Endothelial cell of umbilical vein (primary cell): Measurements from ENCODE around the gene KCNIP1. TPM values are rescaled to one million over a fixed set of nuclear protein-coding genes. Genes with fewer than 3 reads are reported as not detected.

ENCODE experiments used
- BruUV-seq: library from RNA; stranded (reverse); fragments of 400-500 nt; replicated peaks from 2 replicates; lab custom pipeline; 2021; lab: Mats Ljungman, UMichigan
- CTCF ChIA-PET: fragments of 300-600, 350-600 bp; sonication (Branson Sonifier 250); formaldehyde crosslinking; loops from one replicate; lab custom pipeline; 2021; ENCODE audit warnings: antibody characterized with exemption, inconsistent platforms; lab: Charles Lee
- POLR2A ChIA-PET: fragments of 300-600, 350-600 bp; sonication (Branson Sonifier 250); formaldehyde crosslinking; loops from one replicate; lab custom pipeline; 2021; ENCODE audit warnings: antibody characterized with exemption, inconsistent platforms; lab: Charles Lee
- DNase-seq: peaks from one replicate; pipeline ENCODE4 v3.0.0-alpha.2; 2011; ENCODE audit warnings: low read depth, low spot score
- FAIRE-seq: peaks from 2 replicates; lab custom pipeline; 2011; peaks lifted over from hg19 to GRCh38; lab: Jason Lieb, UNC
- H2AFZ ChIP-seq: 2 replicates; pipeline ENCODE4 v1.6.0; 2012; ENCODE audit warnings: low read depth, low read length, control low read depth, inconsistent platforms
- H3K27ac ChIP-seq: 2 replicates; pipeline ENCODE4 v1.5.1; 2011; ENCODE audit warnings: low read depth, mild to moderate bottlenecking, control low read depth, low read length, moderate library complexity; ENCODE audit not compliant: insufficient read depth
- H3K27me3 ChIP-seq, 2 experiments: 2 replicates each; pipeline versions ENCODE4 v1.6.0 to v1.6.1; 2011; ENCODE audit warnings: low read length in 2 of 2, mixed read lengths in 1 of 2; ENCODE audit not compliant: control insufficient read depth in 2 of 2, insufficient read depth in 2 of 2
- H3K36me3 ChIP-seq, 2 experiments: 2 replicates in 1 of 2; 3 replicates in 1 of 2; pipeline ENCODE4 v1.5.1; 2011; ENCODE audit warnings: low read length in 2 of 2, mild to moderate bottlenecking in 1 of 2, moderate library complexity in 1 of 2; ENCODE audit not compliant: control insufficient read depth in 2 of 2, insufficient read depth in 2 of 2; ENCODE audit errors: extremely low read depth in 1 of 2
- H3K4me1 ChIP-seq: 3 replicates; pipeline ENCODE4 v1.5.1; 2011; ENCODE audit warnings: mild to moderate bottlenecking, low read length; ENCODE audit not compliant: control insufficient read depth, insufficient read depth; ENCODE audit errors: extremely low read depth
- H3K4me2 ChIP-seq: 2 replicates; pipeline ENCODE4 v1.6.1; 2011; ENCODE audit warnings: low read length, control low read depth, mixed read lengths; ENCODE audit not compliant: insufficient read depth
- H3K4me3 ChIP-seq, 3 experiments: fragments of 200-600 bp in 1 of 3; sonication (generic), shearing (Covaris generic) in 1 of 3; replicated peaks in 1 of 3; 2 replicates each; pipeline ENCODE4 v1.5.1; 2011 to 2016; ENCODE audit warnings: control low read depth in 3 of 3, low read length in 3 of 3, mild to moderate bottlenecking in 2 of 3, inconsistent platforms in 1 of 3, low read depth in 1 of 3, moderate library complexity in 1 of 3; ENCODE audit not compliant: insufficient read depth in 1 of 3
- H3K79me2 ChIP-seq: 2 replicates; pipeline ENCODE4 v1.6.0; 2012; ENCODE audit warnings: low read length, inconsistent platforms; ENCODE audit not compliant: control insufficient read depth, insufficient read depth
- H3K9ac ChIP-seq: replicated peaks from 2 replicates; pipeline ENCODE3; 2011; ENCODE audit warnings: low read length, control low read depth; ENCODE audit not compliant: insufficient read depth; ENCODE audit errors: extremely low read depth
- H3K9me1 ChIP-seq: replicated peaks from 3 replicates; pipeline ENCODE4 v1.6.0; 2011; ENCODE audit warnings: mild to moderate bottlenecking, low read length; ENCODE audit not compliant: control insufficient read depth, insufficient read depth; ENCODE audit errors: extremely low read depth
- H3K9me3 ChIP-seq: replicated peaks from 2 replicates; pipeline ENCODE4 v1.5.1; 2012; ENCODE audit warnings: low read length, inconsistent platforms; ENCODE audit not compliant: control insufficient read depth, insufficient read depth
- H4K20me1 ChIP-seq: replicated peaks from 2 replicates; pipeline ENCODE3; 2011; ENCODE audit warnings: mild to moderate bottlenecking, low read length; ENCODE audit not compliant: control insufficient read depth, insufficient read depth; ENCODE audit errors: extremely low read depth
- JUN ChIP-seq: IDR thresholded peaks from 2 replicates; pipeline ENCODE4 v1.6.1; 2011; ENCODE audit warnings: borderline replicate concordance, low read depth; ENCODE audit not compliant: insufficient read length, insufficient read depth
- MAX ChIP-seq: IDR thresholded peaks from 2 replicates; pipeline ENCODE4 v1.6.1; 2011; ENCODE audit not compliant: insufficient read depth, insufficient read length
- MYC ChIP-seq: IDR thresholded peaks from one replicate; pipeline ENCODE4 v1.6.1; 2011; ENCODE audit warnings: mild to moderate bottlenecking, low read depth, low read length
- POLR2A ChIP-seq: IDR thresholded peaks from 2 replicates; pipeline ENCODE4 v1.6.1; 2012; ENCODE audit warnings: low read depth, mild to moderate bottlenecking, control low read depth, low read length
- POLR2AphosphoS5 ChIP-seq: IDR thresholded peaks from 2 replicates; pipeline ENCODE4 v1.6.1; 2012; ENCODE audit warnings: low read depth, mild to moderate bottlenecking, control low read depth, low read length, moderate library complexity; ENCODE audit not compliant: insufficient read depth
- dilution Hi-C: fragments of 300-500 bp; cut with MboI; formaldehyde crosslinking; loops from one replicate; pipeline ENCODE4 v1.15.0; 2019; ENCODE audit warnings: low sequenced_read_pairs; ENCODE audit not compliant: extremely low pct_ligation_motif_present
- intact Hi-C: fragments of 100-400 bp; cut with micrococcal nuclease; formaldehyde crosslinking; loops from one replicate; pipeline ENCODE4 v1.10.0; 2022
- polyA plus RNA-seq, 4 experiments: library from polyadenylated mRNA; depleted of rRNA in 3 of 4; stranded (reverse) in 3 of 4; unstranded in 1 of 4; fragments of >200 nt; gene quantifications; 2 replicates each; pipeline versions ENCODE4 v1.2.1 to v1.2.3, GENCODE V29; 2011 to 2012; ENCODE audit warnings: missing spikeins in 1 of 4
- total RNA-seq: library from RNA; stranded (reverse); gene quantifications from 2 replicates; pipeline ENCODE4 v1.2.3, GENCODE V29; 2021
- TF ChIP-seq, protein P1 (sequence below), 2 donors: IDR thresholded peaks; 1 replicate in 1 of 2; 2 replicates in 1 of 2; pipeline ENCODE4 v1.5.1; 2011; ENCODE audit warnings: low read length in 2 of 2, mild to moderate bottlenecking in 2 of 2, moderate library complexity in 2 of 2, control low read depth in 1 of 2, inconsistent platforms in 1 of 2, low read depth in 1 of 2; ENCODE audit not compliant: insufficient read depth in 1 of 2; ENCODE audit errors: extremely low read depth in 1 of 2

KCNIP1 gene
- total and polyA plus RNA-seq, 2 donors (not counting 3 experiments of a cell fraction or from before 2014, with no cell fraction given), result 0.15 TPM; not detected in 1

DNA sequence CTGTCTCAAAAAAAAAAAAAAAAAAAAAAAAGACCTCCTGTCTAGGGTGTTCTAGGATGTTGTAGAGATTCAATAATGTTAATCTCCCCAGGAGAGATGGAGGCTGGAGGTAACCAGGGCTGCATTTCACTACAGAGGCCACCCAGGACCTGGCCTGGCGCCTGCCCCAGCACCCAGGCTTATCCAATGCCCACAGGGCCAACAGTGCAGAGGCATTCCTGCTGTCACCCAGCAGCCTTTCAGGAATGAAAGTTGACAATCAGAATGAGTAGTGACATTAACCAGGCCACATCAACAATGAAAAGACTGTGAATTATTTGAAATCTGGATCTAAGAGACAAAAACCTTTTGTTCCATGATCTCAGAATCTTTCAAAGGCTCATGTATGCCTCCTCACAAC is 243.5 kb downstream of the KCNIP1 start:
- Histone ChIP-seq H3K9me1 (no peaks in the 10 kb centered on the region), H3K4me2 (no peak overlapping the region), H3K4me1 (peaks cover 6% of the 10 kb centered on the region), H3K4me3 (no peak overlapping the region), H3K9ac (no peak overlapping the region), H2AFZ (no peak overlapping the region), H3K27ac (no peak overlapping the region), H3K79me2 (no peaks in the 10 kb centered on the region), H3K36me3 (no peaks in the 10 kb centered on the region), H3K9me3 (no peaks in the 10 kb centered on the region), H3K27me3 (peaks cover 5 to 6% of the 10 kb centered on the region in 2 experiments), H4K20me1 (no peaks in the 10 kb centered on the region)
- TF ChIP-seq MAX, result no peak
- TF ChIP-seq POLR2A, result no peak
- TF ChIP-seq, protein P1, sequence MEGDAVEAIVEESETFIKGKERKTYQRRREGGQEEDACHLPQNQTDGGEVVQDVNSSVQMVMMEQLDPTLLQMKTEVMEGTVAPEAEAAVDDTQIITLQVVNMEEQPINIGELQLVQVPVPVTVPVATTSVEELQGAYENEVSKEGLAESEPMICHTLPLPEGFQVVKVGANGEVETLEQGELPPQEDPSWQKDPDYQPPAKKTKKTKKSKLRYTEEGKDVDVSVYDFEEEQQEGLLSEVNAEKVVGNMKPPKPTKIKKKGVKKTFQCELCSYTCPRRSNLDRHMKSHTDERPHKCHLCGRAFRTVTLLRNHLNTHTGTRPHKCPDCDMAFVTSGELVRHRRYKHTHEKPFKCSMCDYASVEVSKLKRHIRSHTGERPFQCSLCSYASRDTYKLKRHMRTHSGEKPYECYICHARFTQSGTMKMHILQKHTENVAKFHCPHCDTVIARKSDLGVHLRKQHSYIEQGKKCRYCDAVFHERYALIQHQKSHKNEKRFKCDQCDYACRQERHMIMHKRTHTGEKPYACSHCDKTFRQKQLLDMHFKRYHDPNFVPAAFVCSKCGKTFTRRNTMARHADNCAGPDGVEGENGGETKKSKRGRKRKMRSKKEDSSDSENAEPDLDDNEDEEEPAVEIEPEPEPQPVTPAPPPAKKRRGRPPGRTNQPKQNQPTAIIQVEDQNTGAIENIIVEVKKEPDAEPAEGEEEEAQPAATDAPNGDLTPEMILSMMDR (IDR thresholded peaks at IDR 0.05; ENCODE audit: extremely low read depth in 1 of 2, insufficient read depth in 1 of 2, low read depth in 1 of 2, low read length in 2 of 2), result no peak
- ChIA-PET CTCF (interaction anchor here (0.9 to 13.5 kb wide), 6 partner anchors 8 to 594 kb away, joined by 3 to 452 read pairs (median 7); partner anchors contain the start of gene GABRP), POLR2A (interaction anchor here (0.7 kb wide), 1 partner anchor 470 kb away, joined by 7 read pairs; no protein-coding TSS in a partner anchor)
- FAIRE-seq, result no peak
- intact Hi-C loops, result loop anchor here (5.0 kb wide), 1 partner anchor 415 kb away; no protein-coding TSS in a partner anchor
- BruUV-seq, result no TSS peak
- dilution Hi-C loops, result no loop called here
- no peak for DNase-seq

GRCh38 chr5:170747851-170748250 is 244.0 kb downstream of the KCNIP1 start:
- no peak for FAIRE-seq

More at GRCh38 chr5:170747851-170748250, 244.0 kb downstream of the KCNIP1 start:
- Histone ChIP-seq H3K4me2 (no peak overlapping the region), H3K27me3 (peaks cover 5 to 6% of the 10 kb centered on the region in 2 experiments), H2AFZ (no peak overlapping the region), H3K4me1 (peaks cover 6% of the 10 kb centered on the region), H3K9me1 (no peaks in the 10 kb centered on the region), H3K9me3 (no peaks in the 10 kb centered on the region), H3K36me3 (no peaks in the 10 kb centered on the region), H4K20me1 (no peaks in the 10 kb centered on the region), H3K4me3 (no peak overlapping the region), H3K9ac (no peak overlapping the region), H3K27ac (no peak overlapping the region), H3K79me2 (no peaks in the 10 kb centered on the region)
- POLR2A ChIA-PET, result no interaction called here
- dilution Hi-C loops (no loop called here), intact Hi-C loops (loop anchor here (5.0 kb wide), 1 partner anchor 414 kb away; no protein-coding TSS in a partner anchor)
- CTCF ChIA-PET, result interaction anchor here (1.0 to 13.5 kb wide), 5 partner anchors 21 to 594 kb away, joined by 4 to 452 read pairs (median 7); partner anchors contain the start of gene GABRP
- TF ChIP-seq MYC (no peak), JUN (no peak), POLR2AphosphoS5 (no peak)
- TF ChIP-seq, protein P1 (IDR thresholded peaks at IDR 0.05; ENCODE audit: extremely low read depth in 1 of 2, insufficient read depth in 1 of 2, low read depth in 1 of 2, low read length in 2 of 2), result peak; percentile 39 to 70
- no TSS peak for BruUV-seq
- DNase-seq, result peak; percentile 29
